Neural progenitor cell (in vitro differentiated cells): ENCODE data around the gene ALS2CL. TPM values are rescaled to one million over a fixed set of nuclear protein-coding genes. Genes with fewer than 3 reads are reported as not detected.

Experiments
- DNase-seq: peaks from one replicate; pipeline ENCODE4 v3.0.0-alpha.2; 2016; ENCODE audit warnings: low spot score
- H2AFZ ChIP-seq: fragments of 200-600 bp; sonication (generic); replicated peaks from 2 replicates; pipeline ENCODE4 v1.6.1; 2016; ENCODE audit warnings: antibody characterized with exemption
- H3F3A ChIP-seq: fragments of 200-600 bp; sonication (generic); 2 replicates; pipeline ENCODE4 v1.6.1; 2016; ENCODE audit warnings: antibody characterized with exemption, low read depth
- H3K27ac ChIP-seq: fragments of 200-600 bp; sonication (generic); 2 replicates; pipeline ENCODE4 v1.5.1; 2016; ENCODE audit warnings: mild to moderate bottlenecking
- H3K27me3 ChIP-seq: fragments of 200-600 bp; sonication (generic); 2 replicates; pipeline ENCODE4 v1.6.1; 2016; ENCODE audit warnings: mild to moderate bottlenecking, moderate library complexity
- H3K36me3 ChIP-seq: fragments of 200-600 bp; sonication (generic); 2 replicates; pipeline ENCODE4 v1.5.1; 2016
- H3K4me1 ChIP-seq: fragments of 200-600 bp; sonication (generic); 2 replicates; pipeline ENCODE4 v1.6.1; 2016; ENCODE audit warnings: mixed run types
- H3K4me2 ChIP-seq: fragments of 200-600 bp; sonication (generic); 2 replicates; pipeline ENCODE4 v1.6.1; 2016
- H3K4me3 ChIP-seq: fragments of 200-600 bp; sonication (generic); 2 replicates; pipeline ENCODE4 v1.5.1; 2016
- H3K79me2 ChIP-seq: fragments of 200-600 bp; sonication (generic); 2 replicates; pipeline ENCODE4 v1.6.1; 2016; ENCODE audit warnings: low read depth
- H3K9ac ChIP-seq: fragments of 200-600 bp; sonication (generic); 2 replicates; pipeline ENCODE4 v1.6.1; 2016
- H3K9me3 ChIP-seq: fragments of 200-600 bp; sonication (generic); 2 replicates; pipeline ENCODE4 v1.5.1; 2016; ENCODE audit warnings: low read depth
- H4K20me1 ChIP-seq: fragments of 200-600 bp; sonication (generic); 2 replicates; pipeline ENCODE4 v1.6.1; 2016; ENCODE audit warnings: low read depth
- H3K27ac Mint-ChIP-seq: 3 replicates; pipeline ENCODE4 v1.8.0; 2021; ENCODE audit warnings: mixed read lengths
- H3K27me3 Mint-ChIP-seq: 2 replicates; pipeline ENCODE4 v1.8.0; 2022; ENCODE audit warnings: low read depth, mild to moderate bottlenecking, inconsistent platforms, moderate library complexity, mixed read lengths; ENCODE audit not compliant: insufficient read depth
- H3K36me3 Mint-ChIP-seq: 3 replicates; pipeline ENCODE4 v1.8.0; 2021; ENCODE audit warnings: mixed read lengths
- H3K4me1 Mint-ChIP-seq: 3 replicates; pipeline ENCODE4 v1.8.0; 2021; ENCODE audit warnings: mixed read lengths
- H3K4me3 Mint-ChIP-seq: 3 replicates; pipeline ENCODE4 v1.8.0; 2021; ENCODE audit warnings: mild to moderate bottlenecking, moderate library complexity, mixed read lengths
- H3K9me3 Mint-ChIP-seq: 3 replicates; pipeline ENCODE4 v1.8.0; 2020; ENCODE audit warnings: mixed read lengths
- EZH2 ChIP-seq: fragments of 200-600 bp; sonication (generic); IDR thresholded peaks from 2 replicates; pipeline ENCODE4 v1.6.1; 2017; ENCODE audit warnings: antibody characterized with exemption, mild to moderate bottlenecking, moderate library complexity
- EZH2phosphoT487 ChIP-seq: fragments of 200-600 bp; sonication (generic); IDR thresholded peaks from 2 replicates; pipeline ENCODE4 v1.6.1; 2017; ENCODE audit warnings: antibody characterized with exemption
- total RNA-seq: library from RNA; depleted of rRNA; stranded (reverse); fragments of >200 nt; gene quantifications from 2 replicates; pipeline ENCODE4 v1.2.3, GENCODE V29; 2015; ENCODE audit warnings: low replicate concordance
- TF ChIP-seq, protein P1 (sequence below): fragments of 200-600 bp; sonication (generic); IDR thresholded peaks from 2 replicates; pipeline ENCODE4 v1.5.1; 2017; ENCODE audit warnings: antibody characterized with exemption, mild to moderate bottlenecking

ALS2CL gene
- total RNA-seq, 1 donor from 2014 or later: 1.3 TPM

DNA sequence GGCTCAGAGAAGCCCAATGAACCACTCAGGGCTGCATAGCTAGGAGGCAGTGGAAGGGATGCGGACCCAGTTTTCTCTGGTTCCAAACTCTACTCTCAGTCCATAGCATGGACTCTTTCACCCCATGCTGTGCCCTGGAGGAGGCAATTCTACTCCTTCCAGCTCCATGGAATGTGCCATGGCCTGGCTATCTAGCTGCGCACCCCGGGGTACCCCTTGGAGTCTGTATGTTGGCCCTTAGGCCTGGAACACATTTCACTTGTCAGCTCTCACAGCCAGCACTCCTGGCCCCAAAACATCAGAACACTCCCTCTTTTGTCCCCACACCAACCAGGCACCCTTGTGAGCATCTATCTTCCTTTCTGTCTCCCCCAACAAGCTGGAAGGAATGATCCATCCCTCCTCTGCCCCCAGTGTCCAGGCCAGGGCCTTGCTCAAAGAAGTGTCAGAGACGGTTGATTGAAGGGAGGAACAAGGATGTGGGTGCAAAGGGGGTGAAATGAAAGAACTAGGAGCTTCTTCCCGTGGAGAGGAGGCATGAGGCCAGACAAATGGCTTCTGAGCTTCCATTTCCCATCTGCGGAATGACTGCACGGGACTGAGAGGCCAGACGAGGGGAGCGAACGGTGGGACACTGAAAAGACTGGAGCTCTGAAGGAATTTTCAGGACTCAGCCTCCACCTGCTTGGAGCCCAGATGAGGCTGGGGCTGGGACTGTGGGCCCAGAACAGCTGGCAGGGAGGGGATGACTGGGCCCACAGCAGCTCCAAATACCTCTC, 21.4 kb upstream of the ALS2CL start:
- Mint-ChIP-seq H3K4me3 (no peak overlapping the region), H3K4me1 (peaks cover 3% of the 10 kb centered on the region), H3K9me3 (no peaks in the 10 kb centered on the region), H3K27me3 (peaks cover 7% of the 10 kb centered on the region), H3K36me3 (no peaks in the 10 kb centered on the region), H3K27ac (peak overlapping the region; percentile 31)
- no peaks in the 10 kb centered on the region for H3K79me2 ChIP-seq
- H4K20me1 ChIP-seq: no peaks in the 10 kb centered on the region
- H3K27ac ChIP-seq: no peak overlapping the region
- no peak overlapping the region for H3K9ac ChIP-seq
- DNase-seq: no peak
- no peaks in the 10 kb centered on the region for H3F3A ChIP-seq
- no peaks in the 10 kb centered on the region for H3K9me3 ChIP-seq
- no peak overlapping the region for H2AFZ ChIP-seq
- H3K36me3 ChIP-seq: no peaks in the 10 kb centered on the region
- no peak overlapping the region for H3K4me3 ChIP-seq
- no peaks in the 10 kb centered on the region for H3K4me1 ChIP-seq
- no peak overlapping the region for H3K4me2 ChIP-seq
- TF ChIP-seq EZH2 (no peak), EZH2phosphoT487 (no peak)
- TF ChIP-seq, protein P1, sequence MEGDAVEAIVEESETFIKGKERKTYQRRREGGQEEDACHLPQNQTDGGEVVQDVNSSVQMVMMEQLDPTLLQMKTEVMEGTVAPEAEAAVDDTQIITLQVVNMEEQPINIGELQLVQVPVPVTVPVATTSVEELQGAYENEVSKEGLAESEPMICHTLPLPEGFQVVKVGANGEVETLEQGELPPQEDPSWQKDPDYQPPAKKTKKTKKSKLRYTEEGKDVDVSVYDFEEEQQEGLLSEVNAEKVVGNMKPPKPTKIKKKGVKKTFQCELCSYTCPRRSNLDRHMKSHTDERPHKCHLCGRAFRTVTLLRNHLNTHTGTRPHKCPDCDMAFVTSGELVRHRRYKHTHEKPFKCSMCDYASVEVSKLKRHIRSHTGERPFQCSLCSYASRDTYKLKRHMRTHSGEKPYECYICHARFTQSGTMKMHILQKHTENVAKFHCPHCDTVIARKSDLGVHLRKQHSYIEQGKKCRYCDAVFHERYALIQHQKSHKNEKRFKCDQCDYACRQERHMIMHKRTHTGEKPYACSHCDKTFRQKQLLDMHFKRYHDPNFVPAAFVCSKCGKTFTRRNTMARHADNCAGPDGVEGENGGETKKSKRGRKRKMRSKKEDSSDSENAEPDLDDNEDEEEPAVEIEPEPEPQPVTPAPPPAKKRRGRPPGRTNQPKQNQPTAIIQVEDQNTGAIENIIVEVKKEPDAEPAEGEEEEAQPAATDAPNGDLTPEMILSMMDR: no peak
- H3K27me3 ChIP-seq: no peaks in the 10 kb centered on the region

DNA sequence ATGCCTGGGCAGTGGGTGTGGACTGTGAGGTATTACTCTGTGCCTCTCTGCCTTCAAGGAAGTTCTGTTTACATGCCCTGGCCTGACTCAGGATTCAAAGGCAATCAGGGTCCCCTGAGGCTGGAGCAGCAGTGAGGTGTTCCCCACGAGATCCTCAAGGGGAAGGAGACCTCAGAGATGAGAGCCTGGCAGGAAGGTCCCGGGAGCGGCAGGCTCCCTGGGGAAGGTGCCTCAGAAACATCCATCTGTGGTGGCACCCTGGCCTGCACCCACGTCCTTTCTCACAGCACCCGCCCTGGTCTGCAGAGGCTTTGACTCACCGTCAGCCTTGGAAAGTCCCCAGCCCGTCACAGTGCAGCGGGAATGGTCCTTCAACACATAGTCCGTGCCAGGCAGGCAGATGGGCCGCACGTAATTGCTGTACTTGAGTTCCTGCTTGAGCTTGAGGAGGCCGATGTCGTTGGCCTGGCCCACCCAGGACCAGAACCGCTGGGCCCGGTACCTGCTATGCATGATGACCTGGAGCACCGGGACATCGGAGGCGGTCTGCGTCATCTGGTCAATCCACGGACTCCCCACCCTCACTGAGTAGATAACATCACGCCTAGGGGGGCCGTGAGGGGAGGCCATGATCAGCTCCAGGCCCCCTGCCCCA, 20.5 kb upstream of the ALS2CL start:
- Mint-ChIP-seq H3K9me3 (no peaks in the 10 kb centered on the region), H3K36me3 (no peaks in the 10 kb centered on the region), H3K27ac (no peak overlapping the region), H3K27me3 (peaks cover 7% of the 10 kb centered on the region), H3K4me3 (no peak overlapping the region), H3K4me1 (peaks cover 3% of the 10 kb centered on the region)
- H4K20me1 ChIP-seq: no peaks in the 10 kb centered on the region
- H3K4me2 ChIP-seq: no peak overlapping the region
- H3K4me1 ChIP-seq: no peaks in the 10 kb centered on the region
- no peak overlapping the region for H3K27ac ChIP-seq
- H2AFZ ChIP-seq: no peak overlapping the region
- no peaks in the 10 kb centered on the region for H3F3A ChIP-seq
- H3K79me2 ChIP-seq: no peaks in the 10 kb centered on the region
- H3K9me3 ChIP-seq: no peaks in the 10 kb centered on the region
- no peaks in the 10 kb centered on the region for H3K36me3 ChIP-seq
- H3K9ac ChIP-seq: no peak overlapping the region
- no peak for DNase-seq
- TF ChIP-seq EZH2: no peak
- no peak for TF ChIP-seq EZH2phosphoT487
- H3K4me3 ChIP-seq: no peak overlapping the region
- H3K27me3 ChIP-seq: no peaks in the 10 kb centered on the region

DNA sequence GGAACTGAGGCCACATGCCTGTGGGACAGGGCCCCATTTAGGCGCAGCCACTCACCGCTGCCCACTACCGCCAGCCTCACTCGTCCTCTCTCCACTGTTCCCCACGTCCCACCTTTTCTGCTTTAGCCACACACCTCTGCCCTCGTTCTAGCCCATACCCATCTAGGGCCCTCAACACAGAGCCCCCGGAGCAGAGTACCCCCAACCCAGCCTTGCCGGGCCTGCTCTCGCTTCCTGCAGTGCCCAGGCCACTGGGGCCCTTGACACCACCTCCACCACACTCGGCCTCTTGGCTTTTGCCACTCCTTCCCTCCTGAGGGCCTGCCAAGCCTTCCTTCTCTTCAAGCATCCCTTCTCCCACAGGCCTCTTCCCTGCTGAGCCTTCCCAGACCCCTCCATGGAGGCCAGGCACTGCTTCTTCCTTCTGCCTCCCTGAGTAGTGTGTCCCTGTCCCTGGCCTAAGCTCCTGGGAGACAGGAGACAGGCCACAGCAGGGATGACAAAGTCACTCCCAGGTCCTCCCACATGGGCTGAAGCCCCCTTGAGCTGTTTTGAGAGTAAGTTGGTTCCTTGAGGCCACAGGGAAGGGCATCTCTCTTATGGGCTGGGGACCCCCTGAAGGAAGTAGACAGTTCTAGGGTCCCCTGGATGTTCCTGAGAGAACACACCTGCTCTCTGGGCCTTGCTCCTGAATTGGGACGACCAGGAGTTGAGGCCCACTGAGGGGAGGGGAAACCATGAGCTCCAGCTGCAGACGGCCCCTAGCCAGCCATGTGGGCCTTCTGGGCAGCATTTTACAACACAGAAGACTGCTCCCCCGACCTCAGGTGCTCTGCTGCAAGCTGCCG, 19.8 kb upstream of the ALS2CL start:
- Mint-ChIP-seq H3K36me3 (no peaks in the 10 kb centered on the region), H3K4me3 (no peak overlapping the region), H3K4me1 (peaks cover 3% of the 10 kb centered on the region), H3K9me3 (no peaks in the 10 kb centered on the region), H3K27me3 (peaks cover 7% of the 10 kb centered on the region), H3K27ac (no peak overlapping the region)
- Histone ChIP-seq H3K27ac (no peak overlapping the region), H3K27me3 (no peaks in the 10 kb centered on the region), H4K20me1 (no peaks in the 10 kb centered on the region), H3K4me1 (no peaks in the 10 kb centered on the region), H2AFZ (no peak overlapping the region), H3K9me3 (no peaks in the 10 kb centered on the region), H3K9ac (no peak overlapping the region), H3F3A (no peaks in the 10 kb centered on the region), H3K36me3 (no peaks in the 10 kb centered on the region), H3K79me2 (no peaks in the 10 kb centered on the region), H3K4me2 (no peak overlapping the region), H3K4me3 (no peak overlapping the region)
- DNase-seq: no peak
- TF ChIP-seq EZH2phosphoT487 (no peak), EZH2 (no peak)
- TF ChIP-seq, protein P1: no peak
